ENCODE results near the gene RXRA.

Gene RXRA

DNA sequence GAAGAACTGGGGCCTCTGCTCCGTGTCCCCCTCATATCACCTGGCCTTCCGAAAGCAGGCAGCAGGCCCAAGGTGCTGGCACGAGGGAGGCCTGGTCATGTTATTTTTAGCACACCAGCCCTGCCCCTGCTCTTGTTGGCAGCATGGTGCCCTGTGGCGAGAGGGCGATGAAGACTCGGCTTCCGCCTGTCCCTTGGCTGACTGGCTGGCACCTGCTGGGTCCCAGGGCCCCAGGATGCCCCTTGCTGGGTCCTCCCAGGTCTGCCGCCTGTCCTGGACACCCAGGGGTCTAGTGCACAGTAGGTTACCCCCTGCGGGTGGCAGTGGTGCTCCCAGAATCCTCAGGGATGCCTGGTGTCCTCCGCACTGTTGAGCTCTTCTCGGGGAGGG is 77.0 kb downstream of the RXRA start:
- no peak for DNase-seq (ENCODE audit: low read depth)

DNA sequence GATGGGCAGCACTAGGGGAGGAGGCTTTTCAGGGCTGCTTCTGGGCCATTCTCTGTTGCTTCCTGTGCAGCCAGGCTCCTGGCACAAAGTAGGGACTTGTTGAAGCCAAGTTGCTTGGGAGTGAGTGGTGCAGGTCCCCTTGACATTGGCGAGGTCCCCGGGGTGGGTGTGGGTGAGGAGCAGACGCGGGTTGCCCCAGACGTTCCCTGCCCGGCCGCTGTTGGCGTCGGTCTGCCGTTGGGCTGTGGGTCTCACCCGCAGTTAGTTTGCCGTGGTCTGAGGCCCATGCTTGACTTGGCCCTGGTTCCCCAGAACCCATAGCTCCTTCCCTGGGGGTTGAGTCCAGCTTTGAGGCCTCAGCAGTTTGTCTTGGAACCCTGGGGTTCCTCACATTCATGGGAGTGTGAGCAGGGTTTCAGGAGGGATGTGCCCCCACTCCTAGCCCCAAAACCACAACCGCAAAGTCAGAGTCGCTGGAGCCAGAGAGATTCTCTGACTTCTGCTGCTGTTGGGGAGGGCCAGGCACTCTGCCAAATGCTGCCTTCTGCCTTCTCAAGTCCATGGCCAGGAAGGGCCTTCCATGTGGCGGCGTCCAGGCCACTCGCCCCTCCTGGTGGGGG is 77.5 kb downstream of the RXRA start:
- no peak for DNase-seq (ENCODE audit: low read depth)

DNA sequence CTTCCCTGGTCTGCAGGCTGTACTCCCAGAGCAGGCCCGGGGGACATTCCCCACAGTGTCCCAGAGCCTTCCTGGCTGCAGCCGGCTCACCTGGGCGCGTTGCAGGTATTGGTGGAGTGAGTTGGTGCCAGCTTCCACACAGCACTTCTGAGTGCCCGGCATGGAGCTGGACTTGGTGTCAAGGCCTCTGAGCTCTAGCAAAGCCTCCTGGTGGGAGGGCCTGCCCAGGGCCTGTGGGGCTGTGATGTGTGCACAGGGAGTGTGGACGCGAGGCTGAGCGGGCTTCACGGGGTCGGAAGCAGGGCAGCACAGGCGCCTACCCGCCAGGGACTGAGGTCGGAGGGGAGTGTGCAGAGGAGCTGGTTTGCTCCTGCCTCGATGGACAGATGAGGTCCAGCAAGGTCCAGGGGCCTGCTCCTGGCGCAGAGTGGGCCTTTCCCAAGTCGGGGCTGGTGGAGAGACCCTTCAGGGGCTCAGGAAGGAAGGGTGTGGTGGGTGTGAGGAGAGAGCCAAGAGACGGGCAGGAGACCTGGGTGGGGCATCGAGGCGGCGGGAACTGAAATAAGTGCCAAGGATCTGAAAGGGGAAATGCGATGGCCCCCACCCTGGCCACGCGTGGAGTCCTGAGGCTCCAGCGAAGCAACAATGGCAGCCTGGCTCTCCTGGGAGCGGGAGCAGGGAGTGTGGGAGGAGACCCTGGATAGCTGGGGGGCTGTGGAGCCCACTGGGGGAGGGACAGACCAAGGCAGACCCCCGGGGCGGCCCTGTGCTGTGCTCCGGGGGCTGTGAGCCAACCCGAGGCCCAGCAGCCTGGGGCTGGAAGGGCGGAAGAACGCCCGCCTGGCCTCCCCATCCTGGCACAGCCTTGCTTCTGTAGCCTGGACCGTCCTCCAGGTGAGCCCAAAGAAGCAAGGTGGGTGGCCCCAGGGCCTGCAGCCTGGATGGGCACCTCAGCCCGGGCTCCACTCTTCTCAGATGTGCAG is 78.4 kb downstream of the RXRA start:
- no peak for DNase-seq (ENCODE audit: low read depth)

GRCh38 chr9:134405527-134405926 is 79.3 kb downstream of the RXRA start:
- no peak for DNase-seq (ENCODE audit: low read depth)

DNA sequence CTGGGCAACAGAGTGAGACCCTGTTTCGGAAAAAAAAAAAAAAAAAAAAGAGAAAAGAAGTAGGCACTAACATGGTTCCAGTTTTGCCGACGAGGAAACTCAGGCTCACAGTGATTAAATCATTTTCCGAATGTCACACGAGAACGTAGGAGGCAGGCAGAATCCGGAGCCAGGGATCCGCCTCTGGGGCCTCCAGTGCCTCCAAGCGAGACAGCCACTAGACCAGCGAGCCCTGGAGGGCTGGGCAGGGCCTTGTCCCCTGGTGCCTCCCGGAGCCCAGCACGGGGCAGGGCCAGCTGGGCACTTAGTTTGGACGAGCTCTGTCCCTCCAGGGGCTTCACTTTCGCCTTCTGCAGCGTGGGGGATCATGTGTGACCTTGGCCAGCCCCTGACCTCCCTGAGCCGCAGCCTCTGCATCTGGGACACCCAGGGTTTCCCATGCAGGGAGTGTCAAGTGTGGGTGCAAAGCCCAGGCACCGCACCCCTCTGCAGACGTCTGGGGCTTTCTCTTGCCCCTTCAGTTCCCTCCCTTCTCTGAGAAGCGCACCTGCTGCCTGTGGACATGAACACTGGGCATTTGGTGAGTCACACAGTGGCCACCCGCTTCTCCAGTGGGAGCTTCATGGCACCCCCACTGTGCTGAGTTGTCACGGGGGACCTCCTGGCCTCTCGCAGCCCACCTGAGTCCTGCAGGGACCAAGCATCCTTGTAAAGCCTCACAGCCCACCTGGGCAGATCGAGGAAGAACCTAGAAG is 80.3 kb downstream of the RXRA start:
- DNase-seq (ENCODE audit: low read depth): no peak

DNA sequence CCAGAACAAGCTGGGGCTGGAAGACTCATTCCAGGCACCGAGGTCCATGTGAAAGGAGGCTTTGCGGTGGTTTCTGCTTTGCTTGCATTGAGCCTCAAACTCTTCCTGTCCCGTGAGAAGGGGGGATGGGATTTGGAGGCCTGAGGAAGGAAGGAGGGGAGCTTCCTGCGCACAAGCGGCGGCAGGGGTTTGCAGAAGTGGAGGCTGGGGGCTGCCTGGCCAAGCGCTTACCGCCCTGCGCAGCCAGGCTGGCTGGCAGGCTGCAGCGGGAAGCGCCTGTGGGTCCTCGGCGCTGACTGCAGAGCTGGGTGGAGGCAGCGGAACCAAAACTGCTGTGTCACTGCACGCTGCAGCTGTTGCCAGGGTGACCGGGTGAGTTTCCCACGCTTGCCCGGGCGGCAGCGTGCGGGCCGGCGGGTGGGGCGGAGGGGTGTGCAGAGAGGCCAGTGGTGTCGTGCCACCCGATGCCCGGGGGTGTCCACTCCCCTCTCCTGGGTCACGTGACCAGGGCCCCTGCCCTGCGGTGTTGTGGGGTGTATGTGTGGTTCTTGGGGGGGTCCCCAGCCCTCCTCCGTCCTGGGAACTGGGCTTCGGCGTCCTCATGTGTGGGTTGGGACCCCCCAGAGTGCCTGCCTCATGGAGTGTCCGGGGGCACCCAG is 81.0 kb downstream of the RXRA start:
- peak; percentile 70 for DNase-seq (ENCODE audit: low read depth)

- no peak for DNase-seq (ENCODE audit: low read depth)
Observed at GRCh38 chr9:134408389-134408788, 82.1 kb downstream of the RXRA start.

DNA sequence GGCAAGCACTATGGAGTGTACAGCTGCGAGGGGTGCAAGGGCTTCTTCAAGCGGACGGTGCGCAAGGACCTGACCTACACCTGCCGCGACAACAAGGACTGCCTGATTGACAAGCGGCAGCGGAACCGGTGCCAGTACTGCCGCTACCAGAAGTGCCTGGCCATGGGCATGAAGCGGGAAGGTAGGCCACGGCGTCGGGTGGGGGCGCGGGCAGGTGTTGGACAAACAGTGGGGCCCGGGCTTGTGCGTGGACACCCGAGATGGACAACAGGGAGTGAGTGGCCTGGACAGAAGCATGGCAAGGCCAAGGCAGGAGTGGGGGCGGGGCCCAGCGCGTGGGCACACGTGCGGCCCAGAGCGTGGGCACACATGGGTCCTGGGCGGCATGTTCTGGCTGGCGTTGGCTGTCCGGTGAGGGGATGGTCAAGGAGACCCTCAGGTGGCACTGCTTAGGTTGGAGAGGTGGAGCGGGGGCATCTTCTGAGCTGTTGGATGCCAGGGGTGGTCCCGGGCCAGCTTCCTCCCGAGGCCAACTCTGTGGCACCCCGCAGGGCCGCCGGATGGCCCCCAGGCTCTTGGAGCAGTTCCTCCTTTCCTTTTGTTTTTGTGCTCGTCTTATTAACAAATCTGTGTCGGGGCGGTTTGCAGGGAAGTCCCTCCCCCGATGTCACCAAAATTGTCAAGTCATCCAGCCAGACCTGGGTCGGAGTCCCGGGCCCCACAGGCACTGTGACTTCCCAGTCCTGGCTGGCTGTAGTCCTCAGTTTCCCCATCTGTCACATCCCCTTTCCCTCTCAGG is 82.9 kb downstream of the RXRA start:
- DNase-seq (ENCODE audit: low read depth): no peak

- no peak for DNase-seq (ENCODE audit: low read depth)
Observed at GRCh38 chr9:134410071-134410834, 84.0 kb downstream of the RXRA start.

GRCh38 chr9:134410835-134411217 is 84.6 kb downstream of the RXRA start:
- no peak for DNase-seq (ENCODE audit: low read depth)

- DNase-seq (ENCODE audit: low read depth): no peak
Observed at GRCh38 chr9:134411440-134412297, 85.4 kb downstream of the RXRA start.

GRCh38 chr9:134412298-134412711 is 86.0 kb downstream of the RXRA start:
- DNase-seq (ENCODE audit: low read depth): no peak

DNA sequence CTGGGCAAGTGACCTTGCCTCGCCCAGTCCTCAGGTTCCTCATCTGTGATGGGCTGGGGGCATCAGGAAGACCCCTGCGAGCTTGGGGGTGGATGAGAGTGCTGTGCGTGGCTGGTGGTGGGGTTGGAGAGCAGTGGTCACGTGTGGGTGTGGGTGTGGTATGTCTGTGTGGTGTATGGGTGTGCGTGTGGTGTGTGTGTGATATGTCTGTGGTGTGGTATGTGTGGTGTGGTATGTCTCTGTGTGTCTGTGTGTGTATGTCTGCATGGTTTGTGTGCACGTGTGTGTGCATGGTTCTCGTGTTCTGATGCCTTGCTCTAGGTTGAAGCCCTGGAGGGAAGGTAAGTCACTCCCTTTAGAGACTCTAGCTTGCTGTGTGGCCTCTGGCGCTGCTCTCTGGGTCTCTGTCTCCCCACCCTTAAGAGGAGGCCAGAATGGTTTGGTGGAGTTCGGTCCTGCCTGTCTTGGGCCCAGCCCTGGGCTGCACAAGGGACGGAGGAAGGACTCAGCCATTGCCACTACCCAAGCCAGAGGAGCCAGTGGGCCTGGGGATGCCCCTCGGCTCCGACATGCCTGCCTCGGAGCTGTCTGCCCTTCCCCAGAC is 87.0 kb downstream of the RXRA start:
- DNase-seq (ENCODE audit: low read depth): no peak

DNA sequence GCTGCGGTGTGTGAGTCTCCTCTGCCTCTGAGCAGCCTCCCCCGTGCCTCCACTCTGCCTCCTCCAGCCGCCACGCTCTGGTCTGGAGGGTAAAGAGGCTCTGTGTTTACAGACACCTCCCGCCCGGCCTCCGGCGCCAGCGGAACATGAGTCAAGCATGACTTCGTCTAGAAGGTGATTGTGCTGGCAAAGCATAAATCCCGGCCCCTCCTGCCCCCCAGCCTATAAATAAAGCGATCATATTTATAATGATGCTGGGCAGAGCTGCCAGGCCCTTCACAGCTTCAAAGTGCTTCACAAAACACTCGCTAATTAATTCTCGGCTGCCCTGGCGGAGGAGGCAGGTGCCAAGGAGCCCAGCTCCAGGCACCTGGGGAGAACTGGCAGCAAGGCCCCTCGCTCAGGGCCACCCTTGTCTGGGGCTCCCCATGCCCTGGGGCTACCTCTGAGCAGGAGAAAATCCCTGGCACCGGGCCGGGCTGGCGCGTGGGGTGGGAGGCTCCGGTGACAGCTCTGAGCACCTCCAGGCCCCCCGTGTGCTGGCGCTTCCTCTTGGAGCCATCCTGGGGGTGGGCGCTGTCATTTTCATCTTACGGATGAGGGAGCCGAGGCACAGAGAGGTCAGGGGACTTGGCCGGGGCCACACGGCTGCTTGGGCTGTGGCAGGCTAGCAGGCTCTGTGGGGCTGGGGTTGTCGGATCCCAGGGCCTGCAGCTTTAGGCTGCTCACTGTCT is 87.8 kb downstream of the RXRA start:
- no peak for DNase-seq (ENCODE audit: low read depth)

- DNase-seq (ENCODE audit: low read depth): no peak
Observed at GRCh38 chr9:134414900-134415425, 88.7 kb downstream of the RXRA start.

- DNase-seq (ENCODE audit: low read depth): no peak
Observed at GRCh38 chr9:134416385-134417015, 90.2 kb downstream of the RXRA start.

DNA sequence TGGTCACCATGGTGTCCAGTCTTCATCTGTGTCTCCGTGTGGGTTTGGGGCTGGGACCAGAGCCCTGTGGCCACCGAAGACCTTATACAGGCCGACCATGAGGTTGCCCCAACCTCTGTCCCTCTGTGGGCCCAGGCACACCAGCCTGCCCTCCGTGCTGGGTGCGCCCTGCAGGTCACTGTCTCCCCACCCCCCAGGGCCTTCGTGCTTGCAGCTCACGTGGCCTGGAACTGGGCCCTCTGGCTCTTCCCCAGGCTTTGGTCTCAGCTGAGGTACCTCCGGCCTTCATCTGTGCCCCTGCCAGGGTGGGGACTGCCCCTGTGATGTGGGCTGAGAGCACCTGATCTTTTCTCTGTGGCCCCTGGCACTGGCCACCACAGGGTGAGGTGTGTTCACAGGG is 92.1 kb downstream of the RXRA start:
- no peak for DNase-seq (ENCODE audit: low read depth)

Data from stimulated activated CD8-positive, alpha-beta memory T cell treated with anti-CD3 and anti-CD28 coated beads, Interleukin-12 subunit alpha, Interleukin-12 subunit beta, amount 100 ng/mL, for 4 hours (primary cell).